IMR-90 (cell line): ENCODE results near the gene MAJIN. TPM values are rescaled to one million over a fixed set of nuclear protein-coding genes. Genes with fewer than 3 reads are reported as not detected.

Experiments
- ATAC-seq: fragments of 200-7000 bp; cut with Tn5 transposase; 2 replicates; pipeline ENCODE4 v1.9.1; 2020; ENCODE audit warnings: low read depth, mild to moderate bottlenecking, moderate library complexity
- BruUV-seq: library from RNA; stranded (reverse); fragments of 400-500 nt; replicated peaks from 2 replicates; lab custom pipeline; 2021; lab: Mats Ljungman, UMichigan
- CTCF ChIA-PET: fragments of 300-600 bp; formaldehyde crosslinking; extraction: SDS; loops from one replicate; lab custom pipeline; 2021; ENCODE audit warnings: antibody characterized with exemption; lab: Yijun Ruan, JAX
- POLR2A ChIA-PET: fragments of 300-600 bp; sonication (Branson Sonifier 250); formaldehyde crosslinking; loops from one replicate; lab custom pipeline; 2022; ENCODE audit warnings: antibody characterized with exemption; ENCODE audit not compliant: unreplicated experiment; lab: Charles Lee
- DNase-seq: peaks from one replicate; pipeline ENCODE4 v3.0.0; 2013
- H2AFZ ChIP-seq: replicated peaks from 2 replicates; pipeline ENCODE3; 2013; ENCODE audit warnings: low read length, mild to moderate bottlenecking; ENCODE audit not compliant: poor library complexity
- H2AK5ac ChIP-seq: 2 replicates; pipeline ENCODE4 v1.6.1; 2013; ENCODE audit warnings: low read depth, low read length, inconsistent platforms
- H2AK9ac ChIP-seq: replicated peaks from 2 replicates; pipeline ENCODE3; 2013; ENCODE audit warnings: mild to moderate bottlenecking, low read depth, low read length, moderate library complexity; ENCODE audit not compliant: poor library complexity
- H2BK120ac ChIP-seq: 2 replicates; pipeline ENCODE4 v1.6.1; 2013; ENCODE audit warnings: low read depth, low read length, inconsistent platforms
- H2BK15ac ChIP-seq: 3 replicates; pipeline ENCODE4 v1.6.1; 2013; ENCODE audit warnings: low read depth, low read length, inconsistent platforms
- H2BK20ac ChIP-seq: 2 replicates; pipeline ENCODE4 v1.6.1; 2013; ENCODE audit warnings: low read depth, mild to moderate bottlenecking, inconsistent platforms, low read length, moderate library complexity
- H2BK5ac ChIP-seq: 2 replicates; pipeline ENCODE4 v1.6.1; 2013; ENCODE audit warnings: mild to moderate bottlenecking, low read depth, low read length, inconsistent platforms; ENCODE audit not compliant: poor library complexity, severe bottlenecking
- H3K14ac ChIP-seq: replicated peaks from 2 replicates; pipeline ENCODE4 v1.6.1; 2013; ENCODE audit warnings: low read depth, low read length, inconsistent platforms
- H3K18ac ChIP-seq: 2 replicates; pipeline ENCODE4 v1.6.1; 2013; ENCODE audit warnings: low read depth, low read length, control low read depth
- H3K23ac ChIP-seq: 2 replicates; pipeline ENCODE4 v1.6.1; 2013; ENCODE audit warnings: low read depth, low read length, inconsistent platforms
- H3K27ac ChIP-seq: 2 replicates; pipeline ENCODE4 v1.5.1; 2013; ENCODE audit warnings: mild to moderate bottlenecking, control low read depth, low read length; ENCODE audit not compliant: insufficient read depth
- H3K27me3 ChIP-seq: 2 replicates; pipeline ENCODE4 v1.6.1; 2013; ENCODE audit warnings: low read length; ENCODE audit not compliant: control insufficient read depth, insufficient read depth
- H3K36me3 ChIP-seq: 2 replicates; pipeline ENCODE4 v1.6.1; 2013; ENCODE audit warnings: low read length, mixed read lengths; ENCODE audit not compliant: control insufficient read depth, insufficient read depth
- H3K4ac ChIP-seq: 2 replicates; pipeline ENCODE4 v1.6.1; 2013; ENCODE audit warnings: low read depth, low read length, inconsistent platforms
- H3K4me1 ChIP-seq: 2 replicates; pipeline ENCODE4 v1.6.1; 2013; ENCODE audit warnings: low read length, mixed read lengths; ENCODE audit not compliant: control insufficient read depth, insufficient read depth
- H3K4me2 ChIP-seq: 2 replicates; pipeline ENCODE4 v1.6.1; 2013; ENCODE audit warnings: low read depth, mild to moderate bottlenecking, control low read depth, low read length, moderate library complexity
- H3K4me3 ChIP-seq: 2 replicates; pipeline ENCODE4 v1.5.1; 2013; ENCODE audit warnings: low read depth, mild to moderate bottlenecking, control low read depth, low read length, moderate library complexity; ENCODE audit not compliant: insufficient read depth
- H3K56ac ChIP-seq: 2 replicates; pipeline ENCODE4 v1.6.1; 2013; ENCODE audit warnings: low read length, inconsistent platforms; ENCODE audit not compliant: insufficient read depth; ENCODE audit errors: extremely low read depth
- H3K79me1 ChIP-seq, 2 experiments: 2 replicates each; pipeline ENCODE4 v1.6.1; 2013; ENCODE audit warnings: low read length in 2 of 2, inconsistent platforms in 1 of 2, low read depth in 1 of 2
- H3K9ac ChIP-seq: 2 replicates; pipeline ENCODE4 v1.6.1; 2013; ENCODE audit warnings: low read depth, low read length, control low read depth
- H3K9me1 ChIP-seq: 2 replicates; pipeline ENCODE4 v1.6.1; 2013; ENCODE audit warnings: low read length, inconsistent platforms; ENCODE audit not compliant: insufficient read depth
- H3K9me3 ChIP-seq: 2 replicates; pipeline ENCODE4 v1.6.1; 2013; ENCODE audit warnings: low read length; ENCODE audit not compliant: control insufficient read depth, insufficient read depth
- H4K20me1 ChIP-seq: 2 replicates; pipeline ENCODE4 v1.6.1; 2013; ENCODE audit warnings: low read length, inconsistent platforms; ENCODE audit not compliant: insufficient read depth
- H4K5ac ChIP-seq: 2 replicates; pipeline ENCODE4 v1.6.1; 2013; ENCODE audit warnings: mild to moderate bottlenecking, low read depth, low read length, control low read depth
- H4K8ac ChIP-seq, 2 experiments: 2 replicates each; pipeline ENCODE4 v1.6.1; 2013; ENCODE audit warnings: low read depth in 2 of 2, low read length in 2 of 2, control low read depth in 1 of 2, inconsistent platforms in 1 of 2
- H4K91ac ChIP-seq: 2 replicates; pipeline ENCODE4 v1.6.1; 2013; ENCODE audit warnings: low read depth, low read length, inconsistent platforms; ENCODE audit not compliant: insufficient read depth
- BHLHE40 ChIP-seq: fragments of 150-350 bp; IDR thresholded peaks from 2 replicates; pipeline ENCODE4 v1.6.1; 2016; ENCODE audit warnings: mild to moderate bottlenecking, low read depth, low read length
- CEBPB ChIP-seq: IDR thresholded peaks from 2 replicates; pipeline ENCODE4 v1.6.1; 2012; ENCODE audit warnings: low read depth, low read length, improper control_type of control experiment
- FOS ChIP-seq: fragments of 150-350 bp; IDR thresholded peaks from 2 replicates; pipeline ENCODE4 v1.6.1; 2016; ENCODE audit warnings: low read depth, low read length
- MAFK ChIP-seq: IDR thresholded peaks from 2 replicates; pipeline ENCODE4 v1.6.1; 2012; ENCODE audit warnings: low read depth, low read length, improper control_type of control experiment
- MAZ ChIP-seq: IDR thresholded peaks from 2 replicates; pipeline ENCODE4 v1.6.1; 2012; ENCODE audit warnings: low read depth, mild to moderate bottlenecking, low read length, improper control_type of control experiment, moderate library complexity, borderline replicate concordance
- MXI1 ChIP-seq: IDR thresholded peaks from 2 replicates; pipeline ENCODE4 v1.6.1; 2012; ENCODE audit warnings: low read depth, mild to moderate bottlenecking, low read length, moderate library complexity, borderline replicate concordance
- NFE2L2 ChIP-seq: fragments of 150-350 bp; IDR thresholded peaks from 2 replicates; pipeline ENCODE4 v1.6.1; 2016; ENCODE audit warnings: low read depth, mild to moderate bottlenecking, low read length
- POLR2A ChIP-seq: IDR thresholded peaks from 2 replicates; pipeline ENCODE4 v1.6.1; 2012; ENCODE audit warnings: mild to moderate bottlenecking, low read depth, low read length
- RAD21 ChIP-seq: IDR thresholded peaks from 2 replicates; pipeline ENCODE4 v1.6.1; 2012; ENCODE audit warnings: low read length, improper control_type of control experiment
- SMC3 ChIP-seq: fragments of 150-350 bp; IDR thresholded peaks from 2 replicates; pipeline ENCODE4 v1.6.1; 2016; ENCODE audit warnings: low read depth, mild to moderate bottlenecking, antibody characterized with exemption, low read length, moderate library complexity
- WGBS, 2 experiments: methylation state at CpG; one replicate each; pipeline versions ENCODE4 v1.1.5 to v1.1.7; 2013; ENCODE audit warnings: missing lambda C conversion rate in 2 of 2; ENCODE audit not compliant: insufficient read length in 1 of 2; ENCODE audit errors: extremely low coverage in 2 of 2; 5-methylcytosine and 5-hydroxymethylcytosine counted together
- dilution Hi-C: fragments of 300-500 bp; cut with HindIII; formaldehyde crosslinking; loops from one replicate; pipeline ENCODE4 v1.14.3; 2018; ENCODE audit warnings: low sequenced_read_pairs; ENCODE audit not compliant: unreplicated experiment
- in situ Hi-C: fragments of 300-500 bp; cut with MboI; formaldehyde crosslinking; loops from 3 replicates; pipeline ENCODE4 v1.14.3; 2019; ENCODE audit warnings: low sequenced_read_pairs, inconsistent platforms, mixed read lengths
- intact Hi-C: fragments of 100-400 bp; cut with micrococcal nuclease; formaldehyde crosslinking; loops from 2 replicates; pipeline ENCODE4 v1.10.0; 2022
- polyA plus RNA-seq, 3 experiments: library from polyadenylated mRNA; depleted of rRNA; stranded (reverse); fragments of >200 nt; gene quantifications; 2 replicates each; pipeline ENCODE4 v1.2.3, GENCODE V29; 2012; ENCODE audit warnings: low replicate concordance in 1 of 3
- total RNA-seq: library from RNA; depleted of rRNA; stranded (reverse); fragments of >200 nt; gene quantifications from 2 replicates; pipeline ENCODE4 v1.2.3, GENCODE V29; 2012
- TF ChIP-seq, protein P1 (sequence below): fragments of 150-350 bp; IDR thresholded peaks from 2 replicates; pipeline ENCODE4 v1.6.1; 2017; ENCODE audit warnings: mild to moderate bottlenecking, antibody characterized with exemption, low read length, low read depth
- TF ChIP-seq, protein P2 (sequence below): fragments of 150-350 bp; IDR thresholded peaks from 2 replicates; pipeline ENCODE4 v1.6.1; 2016; ENCODE audit warnings: low read depth, mild to moderate bottlenecking, low read length, moderate library complexity, borderline replicate concordance

The MAJIN gene
- total and polyA plus RNA-seq, 2 of the 4 experiments (the other 2 are of a cell fraction), result not detected

DNA sequence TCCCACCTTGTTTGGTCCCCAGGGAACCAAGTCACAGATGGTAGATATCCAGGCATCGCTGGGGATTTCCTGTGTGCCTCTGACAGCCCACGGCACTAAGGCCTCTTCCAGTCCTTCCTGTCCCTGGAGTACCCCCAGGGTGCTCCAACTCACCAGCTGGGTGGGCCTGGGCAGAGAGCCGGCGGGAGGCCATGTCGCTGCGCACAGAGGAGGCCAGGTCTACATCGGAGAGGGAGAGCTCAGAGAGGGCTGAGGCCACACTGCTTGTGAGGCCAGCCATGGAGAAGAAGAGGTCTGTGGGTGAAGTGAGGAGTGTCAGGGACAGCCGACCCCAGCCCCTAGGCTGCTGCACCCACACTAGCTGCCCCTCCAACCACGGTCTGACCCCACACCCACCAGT is 60.2 kb downstream of the MAJIN start:
- H4K5ac ChIP-seq, result no peak overlapping the region
- intact Hi-C loops, result no loop called here
- H3K27me3 ChIP-seq, result no peaks in the 10 kb centered on the region
- no TSS peak for BruUV-seq
- CTCF ChIA-PET, result interaction anchor here (1.0 to 1.4 kb wide), 2 partner anchors 24 to 64 kb away, joined by 3 to 4 read pairs; no protein-coding TSS in a partner anchor
- no peak for DNase-seq
- no peak overlapping the region for H3K4ac ChIP-seq
- peaks cover 4 to 23% of the 10 kb centered on the region in 2 experiments for H3K79me1 ChIP-seq
- H3K9me1 ChIP-seq, result no peaks in the 10 kb centered on the region
- no peak overlapping the region for H3K56ac ChIP-seq
- H2BK15ac ChIP-seq, result no peak overlapping the region
- no peak overlapping the region for H3K9ac ChIP-seq
- H2AFZ ChIP-seq, result no peak overlapping the region
- no peak overlapping the region for H2AK9ac ChIP-seq
- no peak overlapping the region for H2BK20ac ChIP-seq
- peaks cover 4% of the 10 kb centered on the region for H3K4me1 ChIP-seq
- WGBS, 2 experiments, result 100% methylated on average over 1 of the region's 9 CpGs; no CpG with 5 or more reads in 1 of the 2 experiments
- H2BK120ac ChIP-seq, result no peak overlapping the region
- H4K8ac ChIP-seq, result no peak overlapping the region
- no peaks in the 10 kb centered on the region; the same call in 1 of the 2 replicates for H4K20me1 ChIP-seq
- no peak overlapping the region for H4K91ac ChIP-seq
- ATAC-seq, result no peak
- dilution Hi-C loops, result no loop called here
- H3K4me2 ChIP-seq, result no peak overlapping the region
- H3K9me3 ChIP-seq, result no peaks in the 10 kb centered on the region
- H3K27ac ChIP-seq, result no peak overlapping the region
- no peak overlapping the region for H3K18ac ChIP-seq
- no peak overlapping the region for H3K4me3 ChIP-seq
- TF ChIP-seq NFE2L2 (no peak), BHLHE40 (no peak), MAFK (no peak), POLR2A (no peak), RAD21 (no peak), MAZ (no peak), SMC3 (no peak), MXI1 (no peak), CEBPB (no peak), FOS (no peak)
- TF ChIP-seq, protein P1, sequence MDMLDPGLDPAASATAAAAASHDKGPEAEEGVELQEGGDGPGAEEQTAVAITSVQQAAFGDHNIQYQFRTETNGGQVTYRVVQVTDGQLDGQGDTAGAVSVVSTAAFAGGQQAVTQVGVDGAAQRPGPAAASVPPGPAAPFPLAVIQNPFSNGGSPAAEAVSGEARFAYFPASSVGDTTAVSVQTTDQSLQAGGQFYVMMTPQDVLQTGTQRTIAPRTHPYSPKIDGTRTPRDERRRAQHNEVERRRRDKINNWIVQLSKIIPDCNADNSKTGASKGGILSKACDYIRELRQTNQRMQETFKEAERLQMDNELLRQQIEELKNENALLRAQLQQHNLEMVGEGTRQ, result no peak
- TF ChIP-seq, protein P2, sequence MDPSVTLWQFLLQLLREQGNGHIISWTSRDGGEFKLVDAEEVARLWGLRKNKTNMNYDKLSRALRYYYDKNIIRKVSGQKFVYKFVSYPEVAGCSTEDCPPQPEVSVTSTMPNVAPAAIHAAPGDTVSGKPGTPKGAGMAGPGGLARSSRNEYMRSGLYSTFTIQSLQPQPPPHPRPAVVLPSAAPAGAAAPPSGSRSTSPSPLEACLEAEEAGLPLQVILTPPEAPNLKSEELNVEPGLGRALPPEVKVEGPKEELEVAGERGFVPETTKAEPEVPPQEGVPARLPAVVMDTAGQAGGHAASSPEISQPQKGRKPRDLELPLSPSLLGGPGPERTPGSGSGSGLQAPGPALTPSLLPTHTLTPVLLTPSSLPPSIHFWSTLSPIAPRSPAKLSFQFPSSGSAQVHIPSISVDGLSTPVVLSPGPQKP, result no peak
- H3K14ac ChIP-seq, result no peak overlapping the region
- H3K23ac ChIP-seq, result no peak overlapping the region
- in situ Hi-C loops, result no loop called here
- H2BK5ac ChIP-seq, result no peak overlapping the region
- peaks cover 55% of the 10 kb centered on the region for H3K36me3 ChIP-seq
- H2AK5ac ChIP-seq, result no peak overlapping the region
- POLR2A ChIA-PET, result no interaction called here
